SK-N-MC (cell line): ENCODE results near the gene GNPAT.
"Not testable (repeated sequence)": the region's sequence is repeated elsewhere in the genome, so short reads cannot be mapped to it uniquely, and the experiment has no call there.

ENCODE experiments used
- FOXP2 ChIP-seq: optimal IDR thresholded peaks from 2 replicates; pipeline ENCODE3; 2011; ENCODE audit warnings: mild to moderate bottlenecking, moderate library complexity; ENCODE audit not compliant: insufficient read depth; ENCODE audit errors: extremely low read length, control extremely low read depth
- POLR2AphosphoS5 ChIP-seq: IDR thresholded peaks from 2 replicates; pipeline ENCODE4 v1.6.1; 2012; ENCODE audit warnings: mild to moderate bottlenecking, low read depth, low read length, borderline replicate concordance

DNA sequence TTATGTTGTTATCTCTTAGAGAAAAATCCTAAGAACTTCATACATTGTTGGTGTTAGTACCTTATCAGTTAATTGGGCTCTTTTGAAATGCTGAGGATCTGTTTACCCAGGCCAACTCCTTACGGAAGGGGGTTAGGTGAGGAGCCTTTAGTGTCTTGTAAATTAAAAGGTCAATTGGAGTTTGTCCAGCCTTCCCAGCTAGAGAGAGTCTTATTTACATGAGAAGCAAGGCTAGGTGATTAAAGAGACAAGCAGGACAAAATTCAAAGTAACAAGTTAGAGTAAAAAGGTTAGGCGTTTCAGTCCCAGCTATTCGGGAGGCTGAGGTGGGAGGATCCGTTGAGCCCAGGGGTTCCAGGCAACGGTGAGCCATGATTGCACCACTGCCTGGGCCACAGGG is 28.7 kb upstream of the GNPAT start:
- TF ChIP-seq FOXP2, POLR2AphosphoS5: not testable (repeated sequence)
